Skin of body (tissue), 2 donors: ENCODE measurements around the gene SAMD1. TPM values are rescaled to one million over a fixed set of nuclear protein-coding genes. Genes with fewer than 3 reads are reported as not detected.

Experiments used
- DNase-seq: peaks from one replicate; lab custom pipeline; 2025; lab: John Stamatoyannopoulos, UW
- total RNA-seq: library from RNA; depleted of rRNA; stranded (reverse); fragments of >200 nt; gene quantifications from one replicate; pipeline ENCODE4 v1.2.3, GENCODE V29; 2014

The SAMD1 gene
- total RNA-seq, 1 donor from 2014 or later: 18.1 TPM

GRCh38 chr19:14039181-14039580, 51.4 kb downstream of the SAMD1 start:
- no peak for DNase-seq

Other genes with a start within 250 kb of the SAMD1 start
- not detected for gene NANOS3, start 213.6 kb downstream of the SAMD1 start, total RNA-seq
- gene BRME1, start 184.6 kb downstream of the SAMD1 start, total RNA-seq: 2.6 TPM
- 7.4 TPM for gene CC2D1A, start 184.6 kb downstream of the SAMD1 start, total RNA-seq
- gene PODNL1, start 152.3 kb downstream of the SAMD1 start, total RNA-seq: 0.20 TPM
- 13.5 TPM for gene DCAF15, start 138.2 kb downstream of the SAMD1 start, total RNA-seq
- 3.9 TPM for gene RFX1, start 84.4 kb downstream of the SAMD1 start, total RNA-seq
- gene RLN3, start 62.6 kb downstream of the SAMD1 start, total RNA-seq: not detected
- 4.7 TPM for gene IL27RA, start 59.0 kb downstream of the SAMD1 start, total RNA-seq
- 0.10 TPM for gene PALM3, start 28.7 kb downstream of the SAMD1 start, total RNA-seq
- gene MISP3, start 18.0 kb downstream of the SAMD1 start, total RNA-seq: 0.89 TPM
- gene C19orf67, start 5.0 kb downstream of the SAMD1 start, total RNA-seq: not detected
- 35.0 TPM for gene PRKACA, start 27.0 kb upstream of the SAMD1 start, total RNA-seq
- gene ASF1B, start 45.8 kb upstream of the SAMD1 start, total RNA-seq: 3.6 TPM
- 22.6 TPM for gene ADGRL1, start 115.4 kb upstream of the SAMD1 start, total RNA-seq